Measurements from ENCODE around the gene PFDN6. TPM values are rescaled to one million over a fixed set of nuclear protein-coding genes. Genes with fewer than 3 reads are reported as not detected.

The PFDN6 gene
- total and polyA plus RNA-seq, 9 of the 15 experiments (the other 6 are each of a cell fraction or from before 2014, with no cell fraction given), result 6.8 to 475 (median 216) TPM

GRCh38 chr6:33297406-33297955 is 8.1 kb downstream of the PFDN6 start (continued):
- TF ChIP-seq ZBTB49 (CRISPR knock-in tag; IDR thresholded peaks at IDR 0.05; ENCODE audit: borderline replicate concordance), result no peak
- TF ChIP-seq HDAC1 (IDR thresholded peaks at IDR 0.05), result 0 out of 4 replicates have a peak, but pooled peaks of 1 of the 2 experiments have one; percentile 10
- TF ChIP-seq, protein P1, sequence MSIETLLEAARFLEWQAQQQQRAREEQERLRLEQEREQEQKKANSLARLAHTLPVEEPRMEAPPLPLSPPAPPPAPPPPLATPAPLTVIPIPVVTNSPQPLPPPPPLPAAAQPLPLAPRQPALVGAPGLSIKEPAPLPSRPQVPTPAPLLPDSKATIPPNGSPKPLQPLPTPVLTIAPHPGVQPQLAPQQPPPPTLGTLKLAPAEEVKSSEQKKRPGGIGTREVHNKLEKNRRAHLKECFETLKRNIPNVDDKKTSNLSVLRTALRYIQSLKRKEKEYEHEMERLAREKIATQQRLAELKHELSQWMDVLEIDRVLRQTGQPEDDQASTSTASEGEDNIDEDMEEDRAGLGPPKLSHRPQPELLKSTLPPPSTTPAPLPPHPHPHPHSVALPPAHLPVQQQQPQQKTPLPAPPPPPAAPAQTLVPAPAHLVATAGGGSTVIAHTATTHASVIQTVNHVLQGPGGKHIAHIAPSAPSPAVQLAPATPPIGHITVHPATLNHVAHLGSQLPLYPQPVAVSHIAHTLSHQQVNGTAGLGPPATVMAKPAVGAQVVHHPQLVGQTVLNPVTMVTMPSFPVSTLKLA (conservative IDR thresholded peaks at IDR 0.05), result peak in 1 of 2 experiments; percentile 66; a peak in 2 of 4 replicates
- TF ChIP-seq SRSF1 (IDR thresholded peaks at IDR 0.05; ENCODE audit: low read depth, low read length), result no peak
- TF ChIP-seq ID3 (CRISPR knock-in tag; IDR thresholded peaks at IDR 0.05), result no peak
- TF ChIP-seq ID3 (tag; IDR thresholded peaks at IDR 0.05), result no peak
- no peak for TF ChIP-seq BRD9 (IDR thresholded peaks at IDR 0.05; ENCODE audit: low read depth, partially characterized antibody)
- no peak for TF ChIP-seq RUNX1 (IDR thresholded peaks at IDR 0.05; ENCODE audit: low read depth)
- no peak for TF ChIP-seq SMARCB1 (IDR thresholded peaks at IDR 0.05; ENCODE audit: insufficient read length, low read depth)
- TF ChIP-seq CTBP1 (IDR thresholded peaks at IDR 0.05; ENCODE audit: borderline replicate concordance), result no peak
- TF ChIP-seq ZEB2 (IDR thresholded peaks at IDR 0.05), result no peak
- no peak for TF ChIP-seq GTF2E2 (tag; IDR thresholded peaks at IDR 0.05)
- TF ChIP-seq CBFA2T2 (conservative IDR thresholded peaks at IDR 0.05), result peak; percentile 60
- no peak for TF ChIP-seq ZC3H11A (IDR thresholded peaks at IDR 0.05; ENCODE audit: low read depth, low read length)
- no peak for TF ChIP-seq DMBX1 (CRISPR knock-in tag; IDR thresholded peaks at IDR 0.05; ENCODE audit: borderline replicate concordance)
- no peak for TF ChIP-seq ZNF444 (CRISPR knock-in tag; IDR thresholded peaks at IDR 0.05)
- peak; percentile 38; the same call in 1 of the 2 replicates for TF ChIP-seq PBX2 (CRISPR knock-in tag; IDR thresholded peaks at IDR 0.05; ENCODE audit: low read depth)
- TF ChIP-seq PBX2 (tag; conservative IDR thresholded peaks at IDR 0.05; ENCODE audit: low read depth), result 0 out of 2 replicates have a peak, but pooled peaks have one; percentile 36
- no peak for TF ChIP-seq SREBF2 (CRISPR knock-in tag; IDR thresholded peaks at IDR 0.05)
- no peak for TF ChIP-seq POLR2B (IDR thresholded peaks at IDR 0.05; ENCODE audit: low read depth, partially characterized antibody)
- 0 out of 4 replicates have a peak, but pooled peaks of 1 of the 2 experiments have one; percentile 46 for TF ChIP-seq MLX (CRISPR knock-in tag; conservative IDR thresholded peaks at IDR 0.05)
- no peak for TF ChIP-seq FOXA1 (IDR thresholded peaks at IDR 0.05; ENCODE audit: borderline replicate concordance)

All from K562 (cell line).